ENCODE data around the gene TCF7L2.

The TCF7L2 gene

DNA sequence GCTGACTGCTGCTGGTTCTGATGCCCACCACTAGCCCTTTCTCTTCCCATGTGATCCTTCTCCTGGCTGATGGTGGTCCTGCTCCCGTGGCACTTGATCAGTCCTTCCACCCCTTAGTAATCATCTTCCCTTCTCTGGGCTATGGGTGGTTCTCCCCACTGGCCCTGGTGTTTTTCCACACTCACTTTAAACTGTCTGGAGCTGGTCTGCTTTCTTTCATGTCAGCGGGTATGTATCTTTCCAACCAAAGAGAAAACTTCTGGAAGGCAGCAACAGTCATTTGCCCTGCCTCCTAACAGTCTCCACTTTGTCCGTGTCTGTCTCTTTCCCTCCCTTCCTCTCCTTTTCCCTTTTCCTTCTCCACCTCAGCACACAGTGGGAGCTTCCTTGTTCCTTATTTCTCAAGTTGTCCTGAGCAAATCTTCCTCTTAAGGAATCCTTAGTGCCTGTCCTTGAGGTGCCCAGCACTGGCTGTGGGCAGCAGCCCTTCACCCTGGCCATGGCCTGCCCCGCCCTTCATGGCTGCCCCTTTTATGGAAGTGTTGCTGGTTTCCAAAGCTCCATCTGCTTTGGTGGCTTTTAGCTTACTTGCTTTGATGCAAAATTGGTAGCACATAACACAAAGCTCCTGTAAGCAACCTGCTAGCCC lies 189.0 kb downstream of the TCF7L2 start:
- no peak overlapping the region for H3K4me3 ChIP-seq (replicated peaks; ENCODE audit: insufficient read depth, low read length)

DNA sequence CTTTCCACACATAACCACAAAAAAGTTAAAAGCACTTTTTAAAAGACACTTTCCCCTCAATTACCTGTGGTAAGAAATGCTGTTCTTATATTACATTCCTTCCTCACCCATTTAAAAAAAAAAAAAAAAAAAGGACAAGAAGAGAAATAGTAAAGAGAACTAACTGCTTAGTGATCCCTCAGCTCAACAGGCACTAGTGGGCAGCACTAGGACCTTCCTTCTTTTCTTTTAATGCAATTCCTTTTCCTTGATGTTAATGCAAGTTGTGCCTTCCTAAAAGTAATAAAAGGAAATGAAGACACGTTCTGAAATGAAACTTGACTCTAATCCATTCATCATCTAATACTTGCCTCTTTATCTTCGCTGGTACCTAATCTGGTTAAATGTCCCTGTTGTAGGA lies 189.7 kb downstream of the TCF7L2 start:
- DNase-seq (ENCODE audit: low read depth in 1 of 2, low spot score in 1 of 2), result no peak
- Histone ChIP-seq H3K27ac (replicated peaks) (no peak overlapping the region), H3K4me3 (replicated peaks; ENCODE audit: insufficient read depth, low read length) (no peak overlapping the region), H3K27me3 (ENCODE audit: insufficient read depth, poor library complexity, severe bottlenecking) (no peaks in the 10 kb centered on the region)
- TF ChIP-seq, protein P1, sequence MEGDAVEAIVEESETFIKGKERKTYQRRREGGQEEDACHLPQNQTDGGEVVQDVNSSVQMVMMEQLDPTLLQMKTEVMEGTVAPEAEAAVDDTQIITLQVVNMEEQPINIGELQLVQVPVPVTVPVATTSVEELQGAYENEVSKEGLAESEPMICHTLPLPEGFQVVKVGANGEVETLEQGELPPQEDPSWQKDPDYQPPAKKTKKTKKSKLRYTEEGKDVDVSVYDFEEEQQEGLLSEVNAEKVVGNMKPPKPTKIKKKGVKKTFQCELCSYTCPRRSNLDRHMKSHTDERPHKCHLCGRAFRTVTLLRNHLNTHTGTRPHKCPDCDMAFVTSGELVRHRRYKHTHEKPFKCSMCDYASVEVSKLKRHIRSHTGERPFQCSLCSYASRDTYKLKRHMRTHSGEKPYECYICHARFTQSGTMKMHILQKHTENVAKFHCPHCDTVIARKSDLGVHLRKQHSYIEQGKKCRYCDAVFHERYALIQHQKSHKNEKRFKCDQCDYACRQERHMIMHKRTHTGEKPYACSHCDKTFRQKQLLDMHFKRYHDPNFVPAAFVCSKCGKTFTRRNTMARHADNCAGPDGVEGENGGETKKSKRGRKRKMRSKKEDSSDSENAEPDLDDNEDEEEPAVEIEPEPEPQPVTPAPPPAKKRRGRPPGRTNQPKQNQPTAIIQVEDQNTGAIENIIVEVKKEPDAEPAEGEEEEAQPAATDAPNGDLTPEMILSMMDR (IDR thresholded peaks at IDR 0.05; ENCODE audit: insufficient read depth, low read length), result no peak
- TF ChIP-seq GABPA (IDR thresholded peaks at IDR 0.05; ENCODE audit: low read depth) (no peak), POLR2AphosphoS5 (IDR thresholded peaks at IDR 0.05; ENCODE audit: low read depth) (no peak), SPI1 (IDR thresholded peaks at IDR 0.05; ENCODE audit: borderline replicate concordance, low read depth) (no peak)
- TF ChIP-seq, protein P2, sequence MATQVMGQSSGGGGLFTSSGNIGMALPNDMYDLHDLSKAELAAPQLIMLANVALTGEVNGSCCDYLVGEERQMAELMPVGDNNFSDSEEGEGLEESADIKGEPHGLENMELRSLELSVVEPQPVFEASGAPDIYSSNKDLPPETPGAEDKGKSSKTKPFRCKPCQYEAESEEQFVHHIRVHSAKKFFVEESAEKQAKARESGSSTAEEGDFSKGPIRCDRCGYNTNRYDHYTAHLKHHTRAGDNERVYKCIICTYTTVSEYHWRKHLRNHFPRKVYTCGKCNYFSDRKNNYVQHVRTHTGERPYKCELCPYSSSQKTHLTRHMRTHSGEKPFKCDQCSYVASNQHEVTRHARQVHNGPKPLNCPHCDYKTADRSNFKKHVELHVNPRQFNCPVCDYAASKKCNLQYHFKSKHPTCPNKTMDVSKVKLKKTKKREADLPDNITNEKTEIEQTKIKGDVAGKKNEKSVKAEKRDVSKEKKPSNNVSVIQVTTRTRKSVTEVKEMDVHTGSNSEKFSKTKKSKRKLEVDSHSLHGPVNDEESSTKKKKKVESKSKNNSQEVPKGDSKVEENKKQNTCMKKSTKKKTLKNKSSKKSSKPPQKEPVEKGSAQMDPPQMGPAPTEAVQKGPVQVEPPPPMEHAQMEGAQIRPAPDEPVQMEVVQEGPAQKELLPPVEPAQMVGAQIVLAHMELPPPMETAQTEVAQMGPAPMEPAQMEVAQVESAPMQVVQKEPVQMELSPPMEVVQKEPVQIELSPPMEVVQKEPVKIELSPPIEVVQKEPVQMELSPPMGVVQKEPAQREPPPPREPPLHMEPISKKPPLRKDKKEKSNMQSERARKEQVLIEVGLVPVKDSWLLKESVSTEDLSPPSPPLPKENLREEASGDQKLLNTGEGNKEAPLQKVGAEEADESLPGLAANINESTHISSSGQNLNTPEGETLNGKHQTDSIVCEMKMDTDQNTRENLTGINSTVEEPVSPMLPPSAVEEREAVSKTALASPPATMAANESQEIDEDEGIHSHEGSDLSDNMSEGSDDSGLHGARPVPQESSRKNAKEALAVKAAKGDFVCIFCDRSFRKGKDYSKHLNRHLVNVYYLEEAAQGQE (IDR thresholded peaks at IDR 0.05; ENCODE audit: insufficient replicate concordance, low read depth), result no peak

More for the DNA sequence above, 189.0 kb downstream of the TCF7L2 start:
- TF ChIP-seq, protein P1 (IDR thresholded peaks at IDR 0.05; ENCODE audit: insufficient read depth, low read length), result no peak
- TF ChIP-seq SPI1 (IDR thresholded peaks at IDR 0.05; ENCODE audit: borderline replicate concordance, low read depth) (no peak), GABPA (IDR thresholded peaks at IDR 0.05; ENCODE audit: low read depth) (no peak), POLR2AphosphoS5 (IDR thresholded peaks at IDR 0.05; ENCODE audit: low read depth) (no peak)
- TF ChIP-seq, protein P2 (IDR thresholded peaks at IDR 0.05; ENCODE audit: insufficient replicate concordance, low read depth), result no peak
- H3K27me3 ChIP-seq (ENCODE audit: insufficient read depth, poor library complexity, severe bottlenecking), result no peaks in the 10 kb centered on the region
- no peak overlapping the region for H3K27ac ChIP-seq (replicated peaks)
- no peak for DNase-seq (ENCODE audit: low read depth in 1 of 2, low spot score in 1 of 2)

DNA sequence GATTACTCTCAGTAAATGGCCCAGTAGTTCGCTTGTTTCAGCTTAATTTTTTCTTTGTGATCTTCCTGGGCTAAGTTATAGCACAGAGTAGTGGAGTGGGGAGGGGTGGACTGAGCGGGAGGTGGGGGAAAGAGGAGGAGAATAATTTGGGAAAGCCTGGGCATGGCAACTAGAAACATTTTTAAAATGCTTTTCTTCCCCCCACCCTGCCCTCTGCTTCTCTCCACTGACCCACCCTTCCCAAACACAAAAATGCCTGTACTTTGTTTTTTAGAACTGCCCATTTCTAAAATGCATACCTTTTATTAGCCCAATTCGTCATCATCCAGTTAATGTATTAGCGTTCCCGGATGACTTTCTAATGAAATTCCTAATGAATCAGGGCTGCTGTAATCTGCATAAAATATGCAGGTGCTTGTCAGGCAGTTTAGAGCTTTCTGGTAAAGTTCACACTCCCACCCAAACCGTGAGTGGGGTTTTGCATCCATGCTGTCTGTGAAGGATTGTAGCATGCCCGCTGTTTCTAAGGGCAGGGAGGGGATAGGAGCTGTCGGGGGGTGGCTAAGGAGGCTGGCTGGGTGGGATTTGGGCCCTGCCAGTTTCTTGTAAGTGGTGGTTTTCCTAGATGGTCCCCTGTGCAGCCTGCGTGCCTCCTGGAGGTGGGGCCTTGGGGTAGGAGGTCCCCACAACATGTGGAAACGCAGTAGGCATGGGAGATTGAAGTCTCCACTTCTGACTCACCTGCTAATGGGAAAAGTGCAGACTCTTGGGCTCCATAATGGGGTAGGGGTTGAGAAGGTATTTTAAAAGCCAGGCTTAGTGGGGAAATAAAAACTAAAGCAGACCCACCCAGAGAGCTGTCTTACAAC lies 190.3 kb downstream of the TCF7L2 start:
- no peak for DNase-seq (ENCODE audit: low read depth in 1 of 2, low spot score in 1 of 2)
- no peak overlapping the region for H3K4me3 ChIP-seq (replicated peaks; ENCODE audit: insufficient read depth, low read length)
- no peak overlapping the region for H3K27ac ChIP-seq (replicated peaks)
- no peak for TF ChIP-seq GABPA (IDR thresholded peaks at IDR 0.05; ENCODE audit: low read depth)
- TF ChIP-seq POLR2AphosphoS5 (IDR thresholded peaks at IDR 0.05; ENCODE audit: low read depth), result no peak
- TF ChIP-seq SPI1 (IDR thresholded peaks at IDR 0.05; ENCODE audit: borderline replicate concordance, low read depth), result no peak
- TF ChIP-seq, protein P1 (IDR thresholded peaks at IDR 0.05; ENCODE audit: insufficient read depth, low read length), result no peak
- TF ChIP-seq, protein P2 (IDR thresholded peaks at IDR 0.05; ENCODE audit: insufficient replicate concordance, low read depth), result no peak
- no peaks in the 10 kb centered on the region for H3K27me3 ChIP-seq (ENCODE audit: insufficient read depth, poor library complexity, severe bottlenecking)
